ENCODE measurements around the gene MBNL2. TPM values are rescaled to one million over a fixed set of nuclear protein-coding genes. Genes with fewer than 3 reads are reported as not detected.
A peak's percentile ranks its signal among the peaks of the same experiment; 100 is the strongest.

Gene MBNL2
- total and polyA plus RNA-seq, 2 of the 13 experiments (the other 11 are each of a cell fraction or from before 2014, with no cell fraction given) = 30.8 to 59.0 TPM

DNA sequence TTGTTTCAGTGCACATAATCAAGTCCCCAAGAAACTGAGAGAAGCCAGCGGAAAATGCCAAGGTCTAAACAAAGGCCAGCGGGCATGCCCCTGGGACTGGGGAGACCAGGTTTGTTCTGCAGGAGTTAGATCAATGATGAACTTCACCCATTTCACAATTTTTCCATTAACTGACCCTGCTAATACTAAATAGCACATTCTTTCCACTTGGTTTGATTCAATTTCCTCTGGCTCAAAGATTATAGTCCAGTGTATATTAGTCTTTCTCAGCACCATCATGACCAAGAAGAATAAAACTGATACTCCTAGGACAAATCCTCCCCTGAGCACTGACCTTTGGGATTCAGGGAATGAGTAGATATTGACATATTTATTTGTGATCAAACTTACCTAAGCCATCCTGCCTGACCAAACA, 66.4 kb downstream of the MBNL2 start (continued):
- TF ChIP-seq ZBTB25 (CRISPR knock-in tag; IDR thresholded peaks at IDR 0.05) (no peak), ATM (IDR thresholded peaks at IDR 0.05; ENCODE audit: borderline replicate concordance) (no peak), SP1 (IDR thresholded peaks at IDR 0.05) (no peak), SP1 (CRISPR knock-in tag; IDR thresholded peaks at IDR 0.05) (no peak), TRIM24 (CRISPR knock-in tag; IDR thresholded peaks at IDR 0.05) (no peak), ETV5 (CRISPR knock-in tag; IDR thresholded peaks at IDR 0.05; ENCODE audit: borderline replicate concordance) (0 out of 2 replicates have a peak, but pooled peaks have one; percentile 22), GFI1 (CRISPR knock-in tag; IDR thresholded peaks at IDR 0.05; ENCODE audit: borderline replicate concordance) (no peak), ZNF674 (CRISPR knock-in tag; IDR thresholded peaks at IDR 0.05; ENCODE audit: low read depth) (no peak), BCL6 (CRISPR knock-in tag; IDR thresholded peaks at IDR 0.05) (no peak), ISL2 (CRISPR knock-in tag; IDR thresholded peaks at IDR 0.05) (0 out of 2 replicates have a peak, but pooled peaks have one; percentile 15), ZNF629 (CRISPR knock-in tag; conservative IDR thresholded peaks at IDR 0.05) (no peak), ZNF224 (CRISPR knock-in tag; IDR thresholded peaks at IDR 0.05) (no peak), KDM5A (IDR thresholded peaks at IDR 0.05; ENCODE audit: borderline replicate concordance, low read length) (no peak), ETV6 (CRISPR knock-in tag; conservative IDR thresholded peaks at IDR 0.05) (no peak), ZNF777 (CRISPR knock-in tag; IDR thresholded peaks at IDR 0.05) (no peak), NBN (conservative IDR thresholded peaks at IDR 0.05) (no peak), RBAK (CRISPR knock-in tag; IDR thresholded peaks at IDR 0.05) (no peak), NFE2L2 (IDR thresholded peaks at IDR 0.05; ENCODE audit: low read length) (no peak), NFIB (CRISPR knock-in tag; IDR thresholded peaks at IDR 0.05; ENCODE audit: borderline replicate concordance) (no peak), SOX6 (IDR thresholded peaks at IDR 0.05) (no peak), SOX6 (CRISPR knock-in tag; IDR thresholded peaks at IDR 0.05) (peak; percentile 72), ZNF549 (CRISPR knock-in tag; IDR thresholded peaks at IDR 0.05) (no peak), MNT (IDR thresholded peaks at IDR 0.05) (no peak), AGO2 (optimal IDR thresholded peaks at IDR 0.05; ENCODE audit: low read depth, low read length) (no peak), ATRX (CRISPR knock-in tag; IDR thresholded peaks at IDR 0.05; ENCODE audit: borderline replicate concordance) (no peak), NFYC (CRISPR knock-in tag; IDR thresholded peaks at IDR 0.05) (no peak)
- TF ChIP-seq, protein P1, sequence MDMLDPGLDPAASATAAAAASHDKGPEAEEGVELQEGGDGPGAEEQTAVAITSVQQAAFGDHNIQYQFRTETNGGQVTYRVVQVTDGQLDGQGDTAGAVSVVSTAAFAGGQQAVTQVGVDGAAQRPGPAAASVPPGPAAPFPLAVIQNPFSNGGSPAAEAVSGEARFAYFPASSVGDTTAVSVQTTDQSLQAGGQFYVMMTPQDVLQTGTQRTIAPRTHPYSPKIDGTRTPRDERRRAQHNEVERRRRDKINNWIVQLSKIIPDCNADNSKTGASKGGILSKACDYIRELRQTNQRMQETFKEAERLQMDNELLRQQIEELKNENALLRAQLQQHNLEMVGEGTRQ (IDR thresholded peaks at IDR 0.05; ENCODE audit: low read depth, low read length) = no peak
- TF ChIP-seq, protein P1 (CRISPR knock-in tag; IDR thresholded peaks at IDR 0.05; ENCODE audit: borderline replicate concordance) = no peak
- TF ChIP-seq, protein P2, sequence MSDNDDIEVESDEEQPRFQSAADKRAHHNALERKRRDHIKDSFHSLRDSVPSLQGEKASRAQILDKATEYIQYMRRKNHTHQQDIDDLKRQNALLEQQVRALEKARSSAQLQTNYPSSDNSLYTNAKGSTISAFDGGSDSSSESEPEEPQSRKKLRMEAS (IDR thresholded peaks at IDR 0.05) = no peak
- TF ChIP-seq, protein P3, sequence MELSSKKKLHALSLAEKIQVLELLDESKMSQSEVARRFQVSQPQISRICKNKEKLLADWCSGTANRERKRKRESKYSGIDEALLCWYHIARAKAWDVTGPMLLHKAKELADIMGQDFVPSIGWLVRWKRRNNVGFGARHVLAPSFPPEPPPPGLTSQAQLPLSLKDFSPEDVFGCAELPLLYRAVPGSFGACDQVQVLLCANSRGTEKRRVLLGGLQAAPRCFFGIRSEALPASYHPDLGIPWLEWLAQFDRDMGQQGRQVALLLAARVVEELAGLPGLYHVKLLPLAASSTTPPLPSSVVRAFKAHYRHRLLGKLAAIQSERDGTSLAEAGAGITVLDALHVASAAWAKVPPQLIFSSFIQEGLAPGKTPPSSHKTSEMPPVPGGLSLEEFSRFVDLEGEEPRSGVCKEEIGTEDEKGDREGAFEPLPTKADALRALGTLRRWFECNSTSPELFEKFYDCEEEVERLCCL (CRISPR knock-in tag; IDR thresholded peaks at IDR 0.05; ENCODE audit: borderline replicate concordance) = no peak
